OCI-LY1 (cell line): ENCODE measurements around the gene ADK.

Source experiments
- EZH2 ChIP-seq: fragments of 200-600 bp; sonication (generic), shearing (Covaris generic); IDR thresholded peaks from 2 replicates; pipeline ENCODE4 v1.8.0; 2017; ENCODE audit warnings: borderline replicate concordance, mixed run types, mild to moderate bottlenecking, antibody characterized with exemption, low read length, moderate library complexity, mixed read lengths
- TF ChIP-seq, protein P1 (sequence below): fragments of 200-600 bp; sonication (generic), shearing (Covaris generic); IDR thresholded peaks from 2 replicates; pipeline ENCODE4 v1.5.1; 2017; ENCODE audit warnings: mild to moderate bottlenecking, antibody characterized with exemption, low read length, moderate library complexity, mixed read lengths

DNA sequence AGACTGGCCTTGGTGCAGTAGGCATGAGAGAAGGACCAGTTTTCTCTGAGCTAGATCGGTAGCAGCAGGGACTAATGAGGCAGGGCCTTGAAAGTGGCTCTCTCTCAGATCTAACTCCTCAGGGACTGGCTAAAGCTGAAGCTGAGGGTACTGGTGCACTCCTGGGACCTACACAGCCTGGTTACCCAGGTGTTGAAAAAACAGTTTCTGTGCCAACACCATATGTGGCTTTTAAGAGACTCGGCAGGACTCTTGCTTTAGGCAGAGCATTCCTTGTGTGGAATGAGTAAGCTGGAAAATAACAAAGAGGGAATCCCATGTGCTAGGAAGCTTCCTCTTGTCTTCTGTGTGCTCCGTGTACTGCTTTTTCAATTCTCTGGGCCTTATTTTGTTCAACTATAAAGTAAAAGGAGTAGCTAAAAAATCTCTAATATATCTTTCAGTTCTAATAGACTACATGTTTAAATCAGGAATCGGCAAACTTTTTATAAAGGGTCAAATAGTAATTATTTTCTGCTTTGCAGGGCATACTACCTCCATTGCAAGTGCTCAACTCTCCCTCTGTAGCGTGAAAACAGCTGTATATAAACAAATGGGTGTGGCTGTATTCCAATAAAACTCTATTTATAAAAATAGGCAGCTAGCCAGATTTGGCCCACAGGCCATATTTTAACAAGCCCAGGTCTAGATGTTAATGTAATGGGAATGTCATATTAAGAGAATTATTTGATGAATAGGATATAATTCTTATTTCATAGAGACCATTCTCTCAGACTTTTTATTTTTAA lies 489.3 kb downstream of the ADK start:
- TF ChIP-seq, protein P1, sequence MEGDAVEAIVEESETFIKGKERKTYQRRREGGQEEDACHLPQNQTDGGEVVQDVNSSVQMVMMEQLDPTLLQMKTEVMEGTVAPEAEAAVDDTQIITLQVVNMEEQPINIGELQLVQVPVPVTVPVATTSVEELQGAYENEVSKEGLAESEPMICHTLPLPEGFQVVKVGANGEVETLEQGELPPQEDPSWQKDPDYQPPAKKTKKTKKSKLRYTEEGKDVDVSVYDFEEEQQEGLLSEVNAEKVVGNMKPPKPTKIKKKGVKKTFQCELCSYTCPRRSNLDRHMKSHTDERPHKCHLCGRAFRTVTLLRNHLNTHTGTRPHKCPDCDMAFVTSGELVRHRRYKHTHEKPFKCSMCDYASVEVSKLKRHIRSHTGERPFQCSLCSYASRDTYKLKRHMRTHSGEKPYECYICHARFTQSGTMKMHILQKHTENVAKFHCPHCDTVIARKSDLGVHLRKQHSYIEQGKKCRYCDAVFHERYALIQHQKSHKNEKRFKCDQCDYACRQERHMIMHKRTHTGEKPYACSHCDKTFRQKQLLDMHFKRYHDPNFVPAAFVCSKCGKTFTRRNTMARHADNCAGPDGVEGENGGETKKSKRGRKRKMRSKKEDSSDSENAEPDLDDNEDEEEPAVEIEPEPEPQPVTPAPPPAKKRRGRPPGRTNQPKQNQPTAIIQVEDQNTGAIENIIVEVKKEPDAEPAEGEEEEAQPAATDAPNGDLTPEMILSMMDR: no peak
- no peak for TF ChIP-seq EZH2
